GM18520 (cell line): ENCODE measurements around the gene TXNL1.
"Not testable (repeated sequence)": the region's sequence is repeated elsewhere in the genome, so short reads cannot be mapped to it uniquely, and the experiment has no call there.

Experiments
- ATAC-seq: cut with Tn5 transposase; IDR thresholded peaks from one replicate; pipeline ENCODE4 v1.9.1; 2021; ENCODE audit not compliant: unreplicated experiment

The TXNL1 gene

DNA sequence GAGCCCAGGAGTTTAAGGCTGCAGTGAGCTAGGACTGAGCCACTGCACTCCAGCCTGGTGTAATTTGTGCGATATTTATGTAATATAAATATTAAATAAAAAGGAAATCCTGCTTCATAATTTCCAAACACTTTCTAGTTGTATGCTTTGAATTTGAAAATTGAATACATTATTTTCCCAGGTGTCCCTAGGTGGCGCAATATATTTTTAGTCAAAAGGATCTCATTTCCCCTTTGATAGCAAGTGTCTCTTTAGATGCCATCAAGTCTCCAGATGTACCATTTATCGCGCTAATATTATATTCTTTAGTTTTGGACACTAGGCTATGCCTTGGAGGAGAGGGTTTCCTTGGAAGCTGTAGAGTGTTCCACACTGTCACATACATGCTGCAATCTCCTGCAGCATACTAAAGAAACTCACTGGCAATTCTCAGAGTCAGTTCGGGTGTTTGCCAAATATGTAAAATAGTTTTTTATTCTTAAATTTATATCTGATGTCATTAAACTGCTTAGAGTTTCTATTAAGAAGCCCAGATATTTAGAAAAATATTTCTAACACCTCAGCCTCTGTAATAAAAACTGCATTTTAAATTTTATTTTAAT, 7.1 kb upstream of the TXNL1 start:
- no peak for ATAC-seq

DNA sequence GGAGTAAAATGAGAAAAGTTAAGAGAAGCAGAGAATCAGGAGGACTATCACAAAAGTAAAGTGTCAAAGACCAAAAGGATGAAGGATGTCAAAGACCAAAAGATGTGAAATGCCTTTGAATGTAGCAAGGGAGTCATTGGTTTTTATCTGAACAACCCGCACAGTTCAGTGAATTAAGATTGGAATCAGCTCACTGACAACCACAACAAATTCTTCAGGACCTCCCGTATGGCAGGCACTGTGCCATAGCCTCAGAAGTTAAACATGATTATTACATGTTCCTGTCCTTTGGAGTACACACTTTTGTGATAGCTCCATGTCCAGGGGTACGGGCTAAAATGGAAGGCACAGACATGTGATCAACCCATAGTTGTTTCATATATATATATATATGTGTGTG, 5.0 kb upstream of the TXNL1 start:
- no peak for ATAC-seq

DNA sequence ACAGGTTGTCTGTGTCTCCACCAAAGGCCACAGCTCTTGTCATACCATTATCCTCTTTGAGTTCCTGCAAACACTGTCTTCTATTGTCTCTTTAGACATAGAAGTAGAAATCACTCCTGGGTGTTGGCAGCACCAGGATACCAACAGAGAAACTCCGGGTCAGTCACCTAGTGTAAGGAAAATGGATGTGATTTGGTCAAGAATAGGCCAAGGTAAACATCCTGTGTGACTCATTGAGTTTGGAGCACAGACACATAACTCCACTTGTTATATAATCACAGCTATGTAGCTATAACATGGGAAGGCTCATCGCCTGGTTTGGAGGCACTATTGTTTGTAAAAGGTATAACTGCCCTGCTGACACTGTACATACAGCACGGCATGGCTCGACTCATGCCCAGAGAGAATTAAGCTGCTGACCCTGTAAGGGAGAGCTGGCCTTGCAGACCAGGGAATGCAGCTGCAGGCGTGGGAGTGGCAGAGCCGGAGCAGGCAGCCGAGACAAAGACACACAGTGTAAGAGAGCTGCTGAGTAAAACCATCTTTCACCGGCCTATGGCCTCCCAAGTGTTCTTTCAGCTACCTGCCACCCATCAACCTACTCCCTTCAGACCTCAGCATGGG, 3.4 kb upstream of the TXNL1 start:
- no peak for ATAC-seq

DNA sequence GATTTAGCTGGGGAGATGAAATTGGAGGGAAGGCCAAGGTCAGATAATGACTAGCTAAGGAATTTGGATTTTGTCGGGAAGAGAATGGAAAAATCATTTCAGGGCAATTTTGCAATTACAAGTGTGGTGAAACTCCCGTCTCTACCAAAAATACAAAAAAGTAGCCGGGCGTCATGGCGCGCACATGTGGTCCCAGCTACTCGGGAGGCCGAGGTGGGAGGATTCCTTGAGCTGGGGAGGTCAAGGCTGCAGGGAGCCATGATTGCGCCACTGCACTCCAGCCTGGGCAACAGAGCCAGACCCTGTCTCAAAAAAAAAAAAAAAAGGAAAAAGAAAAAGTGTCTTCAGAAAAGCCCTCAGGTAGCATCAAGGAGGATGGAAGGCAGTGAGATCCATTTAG, 1.2 kb upstream of the TXNL1 start:
- no peak for ATAC-seq

DNA sequence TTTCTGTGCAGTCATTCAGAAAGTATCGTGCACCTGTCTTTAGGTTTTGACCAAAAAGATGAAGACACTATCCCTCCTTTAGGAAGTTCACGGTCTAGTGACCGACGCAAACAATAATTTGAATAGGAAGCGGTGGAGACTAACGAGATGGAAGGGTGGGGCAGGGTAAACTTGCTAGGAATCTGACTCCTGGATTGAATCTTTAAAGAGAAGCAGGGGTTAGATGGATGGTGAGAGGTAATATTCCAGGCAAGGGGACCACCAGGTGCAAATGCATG, 651 bp upstream of the TXNL1 start:
- no peak for ATAC-seq

DNA sequence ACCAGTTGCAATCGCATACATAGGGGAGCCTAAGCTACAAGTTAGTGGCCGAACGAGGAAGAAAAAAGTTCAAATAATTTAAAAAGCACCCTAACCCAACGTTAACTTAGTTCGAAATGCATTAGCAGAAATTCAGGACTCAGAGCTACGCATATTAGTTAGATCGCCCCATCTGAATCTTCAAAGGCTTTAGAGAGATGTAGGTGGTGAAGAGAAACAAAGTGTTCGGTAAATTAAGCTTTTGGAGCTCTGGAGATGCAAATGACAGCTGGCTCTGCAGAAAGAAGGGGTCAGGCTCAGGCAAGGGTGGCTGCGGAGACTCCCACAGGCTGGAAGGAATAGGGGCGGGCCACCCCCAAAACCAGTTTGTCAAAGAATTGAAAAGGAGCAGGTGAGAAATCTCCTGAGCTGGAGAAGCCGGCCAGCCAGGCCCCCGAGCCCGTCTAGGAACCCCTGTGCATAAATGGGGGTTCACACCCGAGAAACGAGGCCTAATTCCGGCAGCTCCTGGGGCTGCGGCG, 621 bp downstream of the TXNL1 start:
- ATAC-seq: no peak

DNA sequence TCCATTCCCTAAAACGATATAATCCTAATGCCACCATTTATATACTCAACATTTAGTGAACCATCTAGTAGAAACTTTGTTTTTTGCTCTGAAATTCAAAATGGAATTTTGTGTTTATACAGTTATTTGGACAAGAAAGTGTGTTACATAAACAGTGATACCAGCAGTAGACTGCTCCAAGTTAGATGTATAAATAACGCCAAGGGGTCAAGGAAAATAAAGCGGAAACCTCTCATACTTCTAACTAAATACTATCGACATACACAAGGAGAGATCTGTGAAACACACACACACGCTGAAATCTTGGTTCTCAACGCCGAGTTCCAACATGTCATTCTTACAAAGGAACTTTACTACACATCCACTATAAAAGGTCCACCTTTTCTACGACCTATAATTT, 1.2 kb downstream of the TXNL1 start:
- ATAC-seq: no peak

DNA sequence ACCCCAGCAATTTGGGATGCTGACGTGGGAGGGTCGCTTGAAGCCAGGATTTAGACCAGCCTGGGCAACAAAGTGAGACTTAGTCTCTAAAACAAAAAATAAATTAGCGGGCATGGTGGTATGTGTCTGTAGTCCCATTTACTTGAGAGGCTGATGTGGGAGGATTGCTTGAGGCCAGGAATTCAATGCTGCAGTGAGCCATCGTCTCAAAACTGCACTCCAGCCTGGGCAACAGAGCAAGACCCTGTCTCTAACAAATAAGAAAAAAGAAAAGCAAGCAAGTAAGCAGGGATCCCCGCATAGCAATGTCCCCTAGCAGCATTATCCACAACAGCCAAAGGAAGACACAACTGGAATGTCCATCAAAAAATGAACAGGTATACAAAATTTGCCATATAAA, 3.4 kb downstream of the TXNL1 start:
- no peak for ATAC-seq

DNA sequence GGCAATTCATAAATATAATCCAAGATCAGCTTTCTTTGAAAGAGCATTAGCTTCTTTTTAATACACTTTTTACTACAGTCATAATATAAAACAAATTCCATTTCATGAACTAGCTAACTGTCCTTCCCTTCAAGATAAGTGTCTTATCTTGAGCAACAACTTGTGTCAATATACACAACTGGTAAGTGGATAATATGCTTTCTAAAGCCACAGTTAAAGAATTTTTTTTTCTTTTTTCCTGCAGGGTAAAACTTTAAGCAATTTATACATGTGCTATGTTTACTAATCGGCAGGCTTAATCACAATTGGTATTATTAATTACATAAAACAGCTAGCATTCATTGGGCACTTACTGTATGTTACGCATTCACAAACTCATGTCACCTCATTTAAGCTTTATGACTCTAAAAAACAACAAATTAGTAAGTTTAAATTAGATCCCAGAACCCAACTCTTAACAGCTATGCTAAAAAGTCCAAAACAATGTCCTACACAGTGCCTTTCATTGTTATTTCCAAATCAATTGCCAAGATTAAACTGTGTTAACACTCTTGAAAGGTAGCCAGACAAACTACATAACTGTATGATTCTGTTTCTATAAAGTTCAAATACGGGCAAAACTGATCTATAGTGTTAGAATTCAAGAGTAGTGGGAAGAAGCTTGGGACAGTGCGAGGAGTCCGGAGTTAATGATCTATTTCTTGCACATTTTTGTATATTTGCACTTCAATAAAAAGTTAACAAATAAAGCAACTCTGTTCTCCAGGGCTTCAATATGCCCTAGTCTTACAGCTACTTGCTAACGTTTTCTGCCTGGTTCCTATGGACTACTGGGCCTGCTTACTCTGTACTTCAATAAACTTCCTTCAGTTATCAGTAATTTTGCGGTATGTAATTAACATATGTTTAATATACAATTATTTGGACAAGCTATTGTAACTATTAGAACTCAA, 6.0 kb downstream of the TXNL1 start:
- ATAC-seq: no peak

DNA sequence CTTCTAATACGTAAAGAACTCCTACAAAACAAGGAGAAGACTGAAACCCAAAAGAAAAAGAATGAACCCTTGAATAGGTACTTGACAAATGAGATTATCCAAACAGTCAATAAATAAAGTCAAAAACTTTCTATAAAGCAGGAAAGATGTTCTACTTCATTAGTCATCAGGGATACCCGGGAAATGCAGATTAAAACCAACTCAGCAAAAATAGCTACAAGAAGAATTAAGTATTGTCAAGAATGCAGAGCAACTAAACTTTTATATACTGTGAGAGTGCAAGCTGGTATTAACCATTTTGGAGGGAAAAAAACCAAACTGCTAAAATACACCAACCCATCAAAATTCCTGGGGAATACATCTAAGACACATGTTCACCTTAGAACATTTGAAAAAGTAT, 10.4 kb downstream of the TXNL1 start:
- ATAC-seq: no peak

DNA sequence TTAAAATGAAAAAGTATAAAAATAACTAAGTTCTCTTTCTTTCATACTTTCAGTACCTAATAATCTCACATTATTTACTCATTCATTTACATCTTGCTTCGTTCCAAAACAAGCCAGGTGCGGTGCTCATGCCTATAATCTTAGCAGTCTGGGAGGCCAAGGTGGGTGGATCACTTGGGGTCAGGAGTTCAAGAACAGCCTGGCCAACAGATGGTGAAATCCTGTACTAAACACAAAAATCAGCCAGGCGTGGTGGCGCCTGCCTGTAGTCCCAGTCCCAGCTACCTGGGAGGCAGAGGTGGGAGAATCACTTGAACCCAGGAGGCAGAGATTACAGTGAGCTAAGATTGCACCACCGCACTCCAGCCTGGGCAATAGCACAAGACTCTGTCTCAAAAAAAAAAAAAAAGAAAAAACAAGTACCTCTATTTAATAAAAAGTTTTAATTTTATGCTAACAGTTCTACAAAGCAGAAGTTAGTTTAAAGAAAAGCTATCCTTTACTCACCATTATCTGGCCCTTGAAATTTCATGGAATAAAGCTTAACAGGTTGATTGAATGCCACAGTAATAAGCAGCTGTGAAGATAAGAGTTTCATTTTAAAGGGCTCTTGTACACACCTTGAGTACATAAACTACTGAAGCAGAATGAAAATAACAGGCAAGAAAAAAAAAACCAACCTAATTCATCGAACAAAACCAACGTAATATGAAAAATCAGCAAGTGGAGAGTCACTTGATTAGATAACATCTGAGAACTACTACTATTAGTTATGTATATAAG, 22.5 kb downstream of the TXNL1 start:
- ATAC-seq: no peak

DNA sequence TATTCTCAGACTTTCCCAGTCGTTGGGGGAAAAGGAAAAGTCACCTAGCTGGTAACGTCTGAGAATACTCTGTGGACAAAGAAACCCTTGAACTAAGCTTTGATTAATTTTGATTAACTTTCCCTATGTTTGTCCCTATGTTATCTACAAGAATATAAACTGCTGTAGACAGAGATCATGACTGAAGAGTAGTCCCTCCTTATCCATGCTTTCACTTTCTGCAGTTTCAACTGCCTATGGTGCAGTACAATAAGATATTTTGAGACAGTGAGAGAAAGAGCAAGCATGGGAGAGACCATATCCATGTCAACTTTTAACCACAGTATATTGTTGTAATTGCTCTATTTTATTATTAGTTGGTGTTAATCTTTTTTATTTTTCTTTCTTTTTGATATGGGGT, 31.8 kb downstream of the TXNL1 start:
- ATAC-seq: no peak

DNA sequence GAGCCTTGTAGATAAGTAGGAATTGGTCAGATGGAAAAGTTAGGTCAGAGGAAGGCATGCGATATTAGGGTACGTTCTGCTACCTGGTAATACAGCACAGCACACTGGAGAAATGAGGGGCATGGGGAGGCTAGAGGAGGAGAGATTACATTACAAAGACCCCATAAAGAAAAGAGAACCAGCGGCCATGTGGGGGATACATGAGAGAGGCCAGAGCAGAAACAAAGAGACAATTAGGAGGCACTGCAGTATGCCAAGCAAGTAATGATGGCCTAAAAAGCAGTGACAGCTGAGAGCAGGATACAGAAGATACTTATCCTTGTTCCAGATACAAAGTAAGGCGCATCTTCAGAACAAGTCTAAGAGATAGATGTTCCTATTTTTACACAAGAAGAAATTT, 40.0 kb downstream of the TXNL1 start:
- no peak for ATAC-seq

DNA sequence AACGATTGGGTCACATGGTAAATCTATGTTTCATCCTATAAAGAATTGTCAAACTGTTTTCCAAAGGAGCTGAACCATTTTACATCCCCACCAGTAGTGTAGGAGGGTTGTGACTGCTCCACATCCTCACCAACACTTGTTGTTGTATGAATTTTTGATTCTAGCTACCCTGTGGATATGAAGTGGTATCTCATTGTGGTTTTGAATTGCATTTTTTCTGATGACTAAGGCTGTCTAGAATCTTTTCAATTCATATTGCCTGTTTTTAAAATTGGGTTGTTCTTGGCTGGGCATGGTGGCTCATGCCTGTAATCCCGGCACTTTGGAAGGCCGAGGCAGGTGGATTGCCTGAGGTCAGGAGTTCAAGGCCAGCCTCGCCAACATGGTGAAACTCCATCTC, 44.5 kb downstream of the TXNL1 start:
- ATAC-seq: no peak

DNA sequence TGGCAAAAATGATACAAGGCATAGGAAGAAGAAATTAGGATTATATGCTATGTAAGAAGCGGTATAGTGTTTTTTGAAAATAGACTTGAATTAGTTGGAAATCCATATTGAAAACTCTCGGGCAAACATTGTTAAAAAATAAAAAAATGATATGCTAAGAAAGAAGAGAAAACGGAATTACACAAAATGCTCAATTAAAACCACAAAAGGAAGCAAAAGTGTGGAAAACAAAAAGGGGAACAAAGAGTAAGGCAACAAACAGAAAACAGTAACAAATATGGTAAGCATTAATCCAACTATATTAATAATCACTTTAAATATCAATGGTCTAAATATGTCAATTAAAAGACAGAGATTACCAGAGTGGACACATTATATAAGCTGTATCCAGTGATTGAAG, 58.4 kb downstream of the TXNL1 start:
- no peak for ATAC-seq

DNA sequence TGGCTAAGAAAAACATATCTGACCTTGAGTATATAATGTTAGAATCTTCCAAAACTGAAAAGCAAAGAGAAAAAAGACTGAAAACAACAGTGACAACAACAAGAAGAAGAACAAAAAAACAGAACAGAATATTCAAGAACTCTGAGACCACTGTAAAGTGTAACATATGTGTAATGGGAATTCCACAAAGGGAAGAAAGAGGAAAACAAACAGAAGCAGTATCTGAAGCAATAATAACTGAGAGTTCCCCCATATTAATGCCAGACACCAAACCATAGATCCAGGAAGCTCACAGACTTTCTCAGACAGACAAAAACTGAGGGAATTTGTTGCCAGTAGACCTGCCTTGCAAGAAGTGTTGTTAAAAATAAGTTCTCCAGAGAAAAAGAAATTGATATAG, 58.9 kb downstream of the TXNL1 start:
- ATAC-seq: no peak

DNA sequence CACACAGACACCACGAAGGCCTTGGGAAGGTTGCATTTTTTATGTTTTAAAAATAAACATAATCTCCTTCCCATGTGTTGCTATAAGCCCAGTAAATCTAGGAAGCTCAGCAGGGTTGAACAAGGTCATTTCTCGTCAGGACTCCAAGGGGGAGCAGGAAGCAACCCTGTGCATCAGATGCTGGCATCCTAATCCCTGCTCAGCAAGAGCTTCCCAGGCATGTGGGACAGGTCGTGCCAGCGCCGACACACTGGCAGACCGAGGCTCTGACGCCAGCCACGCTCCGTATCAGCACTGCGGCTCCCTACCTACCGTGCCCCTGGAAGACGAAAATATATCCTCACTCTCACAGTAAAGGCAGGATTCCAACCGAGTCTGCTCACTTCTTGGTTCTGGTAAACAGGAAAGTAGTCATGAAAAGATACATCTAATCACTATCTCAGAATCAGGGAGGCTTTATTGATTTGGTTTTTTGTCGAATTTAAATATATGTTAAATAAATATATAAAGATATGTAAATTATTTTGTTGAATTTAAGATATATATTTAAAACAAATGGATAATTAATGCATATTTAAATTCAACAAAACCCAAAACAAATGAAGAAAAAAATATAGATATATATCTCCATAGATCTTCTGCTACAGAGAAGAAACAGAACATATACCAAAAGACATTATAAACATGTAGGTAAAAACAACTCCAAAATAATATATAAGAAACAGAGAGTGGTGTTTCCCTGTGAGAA, 61.4 kb downstream of the TXNL1 start:
- ATAC-seq: no peak

DNA sequence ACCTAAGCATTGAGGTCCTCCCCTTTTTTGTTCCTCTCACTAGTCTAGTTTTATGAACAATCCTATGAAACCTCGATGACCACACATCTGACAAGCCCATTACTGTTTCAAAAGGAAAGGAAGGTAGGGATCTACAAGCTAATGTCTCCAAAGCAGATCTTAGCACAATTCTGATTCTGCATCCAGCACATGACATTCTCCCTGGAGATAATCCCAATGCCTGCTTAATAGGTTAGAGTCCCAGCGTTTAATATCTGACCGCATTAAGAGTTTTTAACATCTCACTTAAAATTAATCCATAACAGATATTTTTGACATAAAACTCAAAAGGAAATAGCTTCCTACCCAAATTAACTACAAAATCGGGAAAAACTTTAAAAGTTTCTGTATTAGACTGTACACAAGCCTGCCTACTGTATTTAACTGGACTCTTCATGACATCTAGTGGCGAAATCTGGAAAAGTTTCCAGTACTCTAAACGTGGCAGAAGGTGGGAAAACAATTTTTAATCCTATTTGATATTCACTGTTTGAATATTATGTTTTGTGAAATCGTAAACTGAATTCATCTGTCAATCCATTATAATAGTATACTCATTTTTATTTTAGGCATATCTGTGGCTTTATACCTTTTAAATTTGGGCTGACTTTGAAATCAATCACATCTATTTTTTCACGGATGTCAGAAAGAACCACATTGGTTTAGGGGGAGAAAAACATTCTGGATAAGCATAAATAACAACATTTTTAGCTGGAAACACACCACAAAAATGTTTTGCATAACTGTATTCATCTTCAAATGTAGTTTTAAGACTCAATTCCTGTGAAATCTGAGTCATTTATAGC, 62.4 kb downstream of the TXNL1 start:
- ATAC-seq: no peak

DNA sequence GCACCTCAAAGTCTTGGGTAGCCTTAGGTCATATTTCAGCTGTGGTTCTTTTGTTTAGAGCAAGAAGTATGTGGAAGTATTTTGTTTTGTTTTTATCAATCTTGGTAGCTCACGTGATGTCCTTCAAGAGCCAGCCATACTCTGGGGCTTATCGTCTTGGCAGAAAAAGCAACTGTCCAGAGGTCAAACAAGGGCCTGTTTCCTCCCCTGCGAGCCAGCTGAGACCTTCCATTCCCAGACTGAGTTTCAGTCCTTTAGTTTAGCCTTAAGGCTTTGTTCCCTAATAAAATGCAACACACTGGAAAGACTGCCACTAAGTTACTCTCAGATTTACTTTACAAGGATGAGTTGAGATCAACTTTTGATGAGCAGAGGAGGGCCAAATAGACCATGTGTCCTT, 63.5 kb downstream of the TXNL1 start:
- no peak for ATAC-seq

DNA sequence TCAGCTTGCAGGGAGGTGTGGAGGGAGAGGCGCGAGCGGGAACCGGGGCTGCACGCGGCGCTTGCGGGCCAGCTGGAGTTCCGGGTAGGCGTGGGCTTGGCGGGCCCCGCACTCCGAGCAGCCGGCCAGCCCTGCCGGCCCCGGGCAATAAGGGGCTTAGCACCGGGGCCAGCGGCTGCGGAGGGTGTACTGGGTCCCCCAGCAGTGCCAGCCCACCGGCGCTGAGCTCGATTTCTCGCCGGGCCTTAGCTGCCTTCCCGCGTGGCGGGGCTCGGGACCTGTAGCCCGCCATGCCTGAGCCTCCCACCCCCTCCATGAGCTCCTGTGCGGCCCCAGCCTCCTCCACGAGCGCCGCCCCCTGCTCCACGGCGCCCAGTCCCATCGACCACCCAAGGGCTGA, 66.1 kb downstream of the TXNL1 start:
- not testable (repeated sequence) for ATAC-seq
